Measurements from ENCODE around the gene UBR4.

Gene UBR4

GRCh38 chr1:19187852-19188251, 22.2 kb downstream of the UBR4 start:
- no peak for TF ChIP-seq POU6F1 (CRISPR knock-in tag; IDR thresholded peaks at IDR 0.05; ENCODE audit: borderline replicate concordance, low read depth)
- TF ChIP-seq OSR1 (CRISPR knock-in tag; IDR thresholded peaks at IDR 0.05) = no peak
- TF ChIP-seq PPARA (CRISPR knock-in tag; IDR thresholded peaks at IDR 0.05; ENCODE audit: borderline replicate concordance) = no peak
- no peak for TF ChIP-seq PATZ1 (CRISPR knock-in tag; IDR thresholded peaks at IDR 0.05; ENCODE audit: borderline replicate concordance)
- TF ChIP-seq ZNF70 (CRISPR knock-in tag; IDR thresholded peaks at IDR 0.05) = no peak
- no peak for TF ChIP-seq ZFP3 (CRISPR knock-in tag; IDR thresholded peaks at IDR 0.05)
- TF ChIP-seq SNAI2 (CRISPR knock-in tag; IDR thresholded peaks at IDR 0.05) = no peak
- TF ChIP-seq ESRRG (CRISPR knock-in tag; IDR thresholded peaks at IDR 0.05) = no peak
- TF ChIP-seq TSHZ2 (CRISPR knock-in tag; IDR thresholded peaks at IDR 0.05) = no peak
- no peak for TF ChIP-seq TCF4 (CRISPR knock-in tag; IDR thresholded peaks at IDR 0.05; ENCODE audit: borderline replicate concordance)
- TF ChIP-seq ISL1 (CRISPR knock-in tag; IDR thresholded peaks at IDR 0.05) = no peak
- no peak for TF ChIP-seq CSRNP3 (CRISPR knock-in tag; IDR thresholded peaks at IDR 0.05)
- no peak for TF ChIP-seq BACH2 (CRISPR knock-in tag; IDR thresholded peaks at IDR 0.05; ENCODE audit: borderline replicate concordance)
- no peak for TF ChIP-seq TOX (CRISPR knock-in tag; IDR thresholded peaks at IDR 0.05; ENCODE audit: borderline replicate concordance)
- no peak for ATAC-seq

- ATAC-seq = no peak
- TF ChIP-seq ZNF8 (CRISPR knock-in tag; IDR thresholded peaks at IDR 0.05) (no peak), ZNF565 (CRISPR knock-in tag; conservative IDR thresholded peaks at IDR 0.05; ENCODE audit: low read depth) (no peak), TOX (CRISPR knock-in tag; IDR thresholded peaks at IDR 0.05; ENCODE audit: borderline replicate concordance) (no peak), ZC3H10 (CRISPR knock-in tag; IDR thresholded peaks at IDR 0.05) (no peak), OSR1 (CRISPR knock-in tag; IDR thresholded peaks at IDR 0.05) (no peak), CSDC2 (CRISPR knock-in tag; IDR thresholded peaks at IDR 0.05) (no peak), ZFP3 (CRISPR knock-in tag; IDR thresholded peaks at IDR 0.05) (no peak), GLIS3 (CRISPR knock-in tag; IDR thresholded peaks at IDR 0.05) (no peak), RARB (CRISPR knock-in tag; IDR thresholded peaks at IDR 0.05) (no peak), TSHZ2 (CRISPR knock-in tag; IDR thresholded peaks at IDR 0.05) (no peak), ZFP30 (CRISPR knock-in tag; IDR thresholded peaks at IDR 0.05) (no peak), TCF4 (CRISPR knock-in tag; IDR thresholded peaks at IDR 0.05; ENCODE audit: borderline replicate concordance) (no peak), BACH2 (CRISPR knock-in tag; IDR thresholded peaks at IDR 0.05; ENCODE audit: borderline replicate concordance) (no peak), POU6F1 (CRISPR knock-in tag; IDR thresholded peaks at IDR 0.05; ENCODE audit: borderline replicate concordance, low read depth) (no peak), ARNTL (CRISPR knock-in tag; IDR thresholded peaks at IDR 0.05; ENCODE audit: borderline replicate concordance, low read depth) (no peak)
These were observed 24.1 kb downstream of the UBR4 start for GRCh38 chr1:19186001-19186400.
